ENCODE measurements around the gene PSMB3.

The PSMB3 gene

GRCh38 chr17:38794221-38794620 lies 41.7 kb downstream of the PSMB3 start:
- no peak for TF ChIP-seq CTCF (IDR thresholded peaks at IDR 0.05; ENCODE audit: low read depth, low read length, missing control alignments)
- no peak for DNase-seq (ENCODE audit: low read depth)
- H3K4me3 ChIP-seq (ENCODE audit: low read depth, low read length): no peak overlapping the region

DNA sequence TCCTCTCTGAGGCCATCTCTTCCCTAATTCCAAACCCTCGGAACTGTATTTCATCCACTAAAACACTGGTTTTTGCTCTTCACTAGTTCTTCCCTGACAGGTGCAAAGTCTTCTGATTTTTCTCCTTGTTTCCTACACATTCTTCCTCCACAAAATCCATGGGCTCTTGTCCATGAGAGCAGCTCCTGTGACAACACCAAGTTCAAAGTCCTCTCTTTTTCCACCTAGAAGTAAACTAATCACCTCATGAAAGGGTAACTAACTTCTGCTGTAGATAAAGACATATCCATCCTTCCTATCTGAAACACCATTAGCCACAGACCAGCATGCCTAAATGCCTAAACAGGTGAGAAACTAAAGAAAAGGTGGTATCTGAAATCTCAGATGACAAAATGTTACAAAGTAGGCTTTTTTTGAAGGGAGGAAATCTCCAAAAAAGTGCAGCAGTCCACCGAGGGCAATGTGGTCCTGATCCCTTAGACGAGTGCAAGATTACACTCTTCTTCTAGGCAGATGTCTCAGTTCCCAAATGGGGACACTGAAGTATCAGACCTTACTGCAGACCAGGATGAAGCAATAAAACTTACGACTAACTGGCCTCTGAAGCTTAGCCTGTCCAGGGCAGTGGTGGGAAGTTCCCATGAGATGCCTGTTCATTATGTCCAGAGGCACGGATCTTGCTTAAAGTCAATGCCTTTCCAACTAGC lies 44.1 kb downstream of the PSMB3 start:
- no peak overlapping the region for H3K4me3 ChIP-seq (ENCODE audit: low read depth, low read length)
- no peak for TF ChIP-seq CTCF (IDR thresholded peaks at IDR 0.05; ENCODE audit: low read depth, low read length, missing control alignments)
- no peak for DNase-seq (ENCODE audit: low read depth)

DNA sequence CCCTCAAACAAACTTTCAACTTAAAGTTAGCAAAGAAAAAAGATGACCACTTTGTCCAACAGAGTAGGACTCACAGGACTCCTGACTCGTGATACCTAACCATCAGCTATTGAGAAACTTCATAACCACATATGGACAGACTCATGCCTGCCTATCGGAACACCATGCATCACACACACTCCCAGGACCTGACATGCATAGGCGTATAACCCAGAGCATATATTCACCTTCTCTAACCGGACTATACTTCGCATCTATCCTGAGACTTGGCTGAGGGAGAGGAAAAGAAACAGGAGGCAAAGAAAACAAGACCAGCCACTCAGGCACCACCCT lies 44.6 kb downstream of the PSMB3 start:
- no peak for DNase-seq (ENCODE audit: low read depth)
- H3K4me3 ChIP-seq (ENCODE audit: low read depth, low read length): no peak overlapping the region
- no peak for TF ChIP-seq CTCF (IDR thresholded peaks at IDR 0.05; ENCODE audit: low read depth, low read length, missing control alignments)

DNA sequence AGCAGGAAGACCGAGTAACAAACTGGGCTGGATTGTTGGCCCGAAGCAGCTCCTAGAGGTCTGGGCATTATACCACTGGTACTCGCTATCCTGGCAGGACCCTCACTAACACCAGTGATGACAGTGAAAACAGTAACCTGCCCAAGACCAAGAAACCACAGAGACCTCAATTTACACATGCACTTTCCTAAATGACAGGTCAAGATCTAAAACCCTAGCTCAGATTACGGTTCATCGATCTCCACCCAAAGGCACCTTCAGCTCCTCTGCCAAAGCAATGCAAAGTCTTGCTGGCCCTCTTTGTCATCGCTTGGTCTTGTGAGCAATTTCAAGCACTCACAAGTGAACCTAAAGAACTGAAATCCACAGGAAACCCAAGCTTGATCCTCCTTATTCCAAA lies 45.3 kb downstream of the PSMB3 start:
- no peak for DNase-seq (ENCODE audit: low read depth)
- no peak for TF ChIP-seq CTCF (IDR thresholded peaks at IDR 0.05; ENCODE audit: low read depth, low read length, missing control alignments)
- peak overlapping the region; percentile 95 for H3K4me3 ChIP-seq (ENCODE audit: low read depth, low read length)

- TF ChIP-seq CTCF (IDR thresholded peaks at IDR 0.05; ENCODE audit: low read depth, low read length, missing control alignments): no peak
- DNase-seq (ENCODE audit: low read depth): peak; percentile 16
- H3K4me3 ChIP-seq (ENCODE audit: low read depth, low read length): peak overlapping the region; percentile 95
Observed at GRCh38 chr17:38798614-38799500, 46.3 kb downstream of the PSMB3 start.

- TF ChIP-seq CTCF (IDR thresholded peaks at IDR 0.05; ENCODE audit: low read depth, low read length, missing control alignments): no peak
- H3K4me3 ChIP-seq (ENCODE audit: low read depth, low read length): peak within 1 kb of the TSS; percentile 95
- DNase-seq (ENCODE audit: low read depth): peak; percentile 94
Observed at GRCh38 chr17:38799501-38800236, 47.1 kb downstream of the PSMB3 start, which contains the start of gene PIP4K2B. Gene PIP4K2B (minus strand): TSS chr17:38799556. CDS start chr17:38799424, 132 bp downstream.

All from GM12864 (cell line).